Thyroid gland (tissue), 4 donors: ENCODE data around the gene TVP23B. TPM values are rescaled to one million over a fixed set of nuclear protein-coding genes. Genes with fewer than 3 reads are reported as not detected.
"Not testable (repeated sequence)": the region's sequence is repeated elsewhere in the genome, so short reads cannot be mapped to it uniquely, and the experiment has no call there.

Experiments
- DNase-seq, 2 donors: peaks; one replicate each; pipeline ENCODE4 v3.0.0-alpha.2; 2019
- H3K27ac ChIP-seq, 3 donors: fragments of 200-600 bp; sonication (generic); 1 replicate in 2 of 3; 2 replicates in 1 of 3; pipeline ENCODE4 v1.5.1; 2016 to 2019; ENCODE audit warnings: mild to moderate bottlenecking in 1 of 3, moderate library complexity in 1 of 3
- H3K27me3 ChIP-seq: fragments of 200-600 bp; sonication (generic); one replicate; pipeline ENCODE4 v1.5.1; 2019
- H3K36me3 ChIP-seq, 2 donors: fragments of 200-600 bp; sonication (generic); one replicate each; pipeline ENCODE4 v1.5.1; 2016 to 2019
- H3K4me1 ChIP-seq, 2 donors: fragments of 200-600 bp; sonication (generic); one replicate each; pipeline ENCODE4 v1.5.1; 2017 to 2019
- H3K4me3 ChIP-seq, 3 donors: fragments of 200-600 bp; sonication (generic); replicated peaks in 1 of 3; 1 replicate in 2 of 3; 2 replicates in 1 of 3; pipeline ENCODE4 v1.5.1; 2016; ENCODE audit warnings: mild to moderate bottlenecking in 1 of 3
- H3K9me3 ChIP-seq: fragments of 200-600 bp; sonication (generic); one replicate; pipeline ENCODE4 v1.5.1; 2017
- POLR2A ChIP-seq, 2 donors: fragments of 450-650 bp; IDR thresholded peaks; one replicate each; pipeline ENCODE4 v1.6.1; 2017; ENCODE audit warnings: antibody characterized with exemption in 2 of 2, mild to moderate bottlenecking in 2 of 2, moderate library complexity in 1 of 2
- WGBS, 2 donors: methylation state at CpG; one replicate each; pipeline ENCODE4 v1.1.5; 2017; 5-methylcytosine and 5-hydroxymethylcytosine counted together
- intact Hi-C: fragments of 100-400 bp; cut with DNase I; formaldehyde crosslinking; loops from one replicate; pipeline ENCODE4 v1.15.1; 2023
- total RNA-seq, 4 donors: library from RNA; depleted of rRNA; stranded (reverse); fragments of >200 nt; gene quantifications; one replicate each; pipeline ENCODE4 v1.2.3, GENCODE V29; 2016
- TF ChIP-seq, protein P1 (sequence below), 6 experiments: fragments of 200-600 bp in 3 of 6; fragments of 450-650 bp in 3 of 6; sonication (generic) in 3 of 6; IDR thresholded peaks; one replicate each; pipeline ENCODE4 v1.5.1; 2016 to 2019; ENCODE audit warnings: antibody characterized with exemption in 6 of 6, mild to moderate bottlenecking in 2 of 6, inconsistent platforms in 1 of 6, moderate library complexity in 1 of 6

Gene TVP23B
- total RNA-seq, 4 donors from 2014 or later: 58.9 to 85.1 (median 68.3) TPM

DNA sequence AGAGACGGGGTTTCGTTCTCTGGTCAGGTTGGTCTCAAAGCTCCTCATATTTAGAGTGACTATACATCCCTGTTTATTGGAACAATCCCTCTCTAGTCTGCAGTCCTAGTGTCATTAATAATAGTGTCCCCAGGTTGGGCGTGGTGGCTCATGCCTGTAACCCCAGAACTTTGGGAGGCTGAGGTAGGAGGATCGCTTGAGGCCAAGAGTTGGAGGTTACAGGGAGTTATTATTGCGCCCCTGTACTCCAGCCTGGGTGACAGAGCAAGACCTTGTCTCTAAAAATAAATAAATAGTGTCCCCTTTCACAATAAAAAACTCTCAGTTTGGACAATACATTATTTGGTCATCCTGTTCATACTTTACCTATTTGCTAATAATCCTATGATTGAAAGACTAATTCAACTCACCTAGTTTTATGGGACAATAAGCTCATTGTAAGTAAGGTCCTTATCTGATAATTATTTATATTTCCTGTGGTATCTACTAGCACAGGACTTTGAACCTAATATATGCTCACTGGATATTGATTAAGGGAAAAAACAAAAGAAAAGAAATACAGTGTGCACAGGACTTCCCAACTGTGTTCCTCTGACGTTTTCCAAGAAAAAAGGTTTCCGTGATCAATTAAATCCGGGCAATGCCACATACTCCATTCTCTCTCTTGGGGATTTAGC lies 23.5 kb upstream of the TVP23B start:
- WGBS, 2 donors: 92 to 94% methylated on average over 8 of the region's 8 CpGs
- H3K27ac ChIP-seq, H3K4me1 ChIP-seq, H3K9me3 ChIP-seq, intact Hi-C loops, H3K27me3 ChIP-seq, H3K36me3 ChIP-seq, DNase-seq, H3K4me3 ChIP-seq: not testable (repeated sequence)

DNA sequence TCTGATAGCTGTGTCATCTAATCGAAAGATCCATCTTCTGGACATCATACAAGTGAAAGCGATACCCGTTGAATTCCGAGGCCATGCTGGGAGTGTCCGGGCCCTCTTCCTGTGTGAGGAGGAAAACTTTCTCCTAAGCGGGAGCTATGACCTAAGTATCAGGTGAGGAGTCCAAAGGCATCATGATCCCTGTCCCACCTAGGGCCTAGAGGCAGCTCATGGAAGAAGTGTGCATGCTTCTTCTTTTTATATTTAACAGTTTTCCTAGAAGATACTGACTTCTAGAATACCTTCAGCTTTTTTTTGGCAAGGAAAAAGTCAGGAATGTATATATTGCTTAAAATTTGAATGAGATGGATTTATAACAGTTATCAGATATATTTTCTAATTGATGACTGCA lies 22.6 kb upstream of the TVP23B start:
- H3K36me3 ChIP-seq, H3K27ac ChIP-seq, DNase-seq, H3K4me3 ChIP-seq, intact Hi-C loops, H3K4me1 ChIP-seq, H3K9me3 ChIP-seq, H3K27me3 ChIP-seq: not testable (repeated sequence)
- 100% methylated on average over 1 of the region's 6 CpGs; no CpG with 5 or more reads in 1 of the 2 donors for WGBS, 2 donors

DNA sequence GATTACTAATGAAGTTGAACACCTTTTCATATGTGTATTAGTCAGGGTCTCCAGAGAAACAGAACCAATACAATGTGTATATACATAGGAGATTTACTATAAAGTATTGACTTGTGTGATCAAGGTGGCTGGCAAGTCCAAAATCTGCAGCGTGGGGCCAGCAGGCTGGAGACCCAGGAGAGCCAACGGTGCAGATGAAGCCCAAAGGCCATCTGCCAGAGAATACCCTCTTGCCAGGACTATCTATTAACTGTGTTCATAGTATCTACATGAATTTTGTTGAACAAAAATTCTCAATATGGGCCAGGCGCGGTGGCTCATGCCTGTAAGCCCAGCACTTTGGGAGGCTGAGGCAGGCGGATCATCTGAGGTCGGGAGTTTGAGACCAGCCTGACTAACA lies 20.8 kb upstream of the TVP23B start:
- 92 to 97% methylated on average over 6 of the region's 6 CpGs for WGBS, 2 donors
- H3K27ac ChIP-seq, H3K4me3 ChIP-seq, H3K27me3 ChIP-seq, H3K9me3 ChIP-seq, DNase-seq, H3K36me3 ChIP-seq, intact Hi-C loops, H3K4me1 ChIP-seq: not testable (repeated sequence)

DNA sequence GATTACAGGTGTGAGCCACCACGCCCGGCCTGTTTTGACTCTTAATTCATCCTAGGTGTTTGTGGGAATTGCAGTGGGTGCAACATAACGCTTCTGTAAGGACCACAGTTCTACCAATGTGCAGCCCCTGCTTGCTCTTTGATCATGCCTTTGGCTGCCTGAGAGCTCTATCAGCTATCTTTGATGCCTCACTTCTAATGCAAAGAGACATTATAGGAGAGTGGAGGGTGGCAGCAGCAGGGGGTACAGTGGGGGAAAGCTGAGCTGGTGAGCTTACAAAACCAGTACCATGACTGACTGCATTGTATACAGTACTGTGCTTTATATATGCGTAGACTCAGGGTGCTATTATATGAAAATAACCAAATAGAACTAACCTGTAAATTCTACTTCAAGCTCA lies 10.4 kb upstream of the TVP23B start:
- H3K4me3 ChIP-seq, intact Hi-C loops: not testable (repeated sequence)
- WGBS, 2 donors: 90 to 96% methylated on average over 3 of the region's 4 CpGs

DNA sequence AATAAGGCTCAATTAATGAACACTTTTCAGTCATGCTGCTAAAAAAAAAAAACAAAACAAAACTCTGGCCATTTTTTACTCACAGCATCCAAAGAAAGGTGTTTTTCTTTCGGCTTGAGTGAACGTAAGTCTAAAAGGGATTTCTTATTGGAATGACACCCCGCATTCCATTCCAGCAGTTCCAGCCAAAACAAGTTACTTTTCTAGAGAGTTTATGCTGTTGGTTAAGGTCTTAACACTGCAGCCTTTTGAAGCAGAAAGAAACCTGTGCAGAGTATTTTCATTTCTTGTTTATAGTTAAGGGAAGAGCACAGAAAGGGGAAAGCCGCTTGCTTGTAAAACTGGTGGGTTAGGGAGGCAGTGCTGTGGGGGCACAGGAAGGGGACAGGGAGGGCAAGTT lies 9.9 kb upstream of the TVP23B start:
- H3K4me3 ChIP-seq, H3K36me3 ChIP-seq, intact Hi-C loops, H3K27me3 ChIP-seq, H3K9me3 ChIP-seq, DNase-seq: not testable (repeated sequence)
- H3K27ac ChIP-seq: peak overlapping the region; percentile 88 to 99 (median 93)
- 21 to 26% methylated on average over 4 of the region's 4 CpGs for WGBS, 2 donors
- H3K4me1 ChIP-seq: peaks cover 9 to 16% of the 10 kb centered on the region in 2 donors

More for the DNA sequence above, 10.4 kb upstream of the TVP23B start:
- not testable (repeated sequence) for H3K36me3 ChIP-seq, DNase-seq, H3K27me3 ChIP-seq, H3K9me3 ChIP-seq
- Histone ChIP-seq H3K4me1 (peaks cover 9 to 16% of the 10 kb centered on the region in 2 donors), H3K27ac (peak overlapping the region; percentile 64 to 93 (median 88))

DNA sequence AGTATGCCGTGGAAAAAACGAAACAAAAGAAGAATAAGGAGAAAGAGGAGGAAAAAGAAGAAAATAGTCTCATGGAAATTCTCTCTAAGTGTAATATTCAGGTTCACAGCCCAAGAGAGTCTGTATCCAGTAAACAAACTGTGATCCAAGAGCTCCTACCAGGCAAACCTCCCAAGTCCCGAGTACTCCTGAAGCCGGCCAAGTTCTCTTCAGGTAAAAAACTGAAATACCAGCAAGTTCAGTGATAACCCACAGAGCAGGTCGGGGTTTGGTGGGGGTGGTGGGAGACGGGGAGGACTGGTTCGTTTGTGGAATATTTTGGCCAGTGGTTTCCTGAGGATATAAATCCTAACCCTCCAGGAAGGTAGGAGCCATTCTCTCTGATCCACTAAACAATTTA lies 8.5 kb upstream of the TVP23B start:
- 20 to 38% methylated on average over 7 of the region's 7 CpGs for WGBS, 2 donors
- Histone ChIP-seq H3K27ac (peak overlapping the region; percentile 88 to 99 (median 93)), H3K4me1 (peaks cover 9 to 16% of the 10 kb centered on the region in 2 donors), H3K36me3 (no peaks in the 10 kb centered on the region), H3K27me3 (no peaks in the 10 kb centered on the region), H3K9me3 (no peaks in the 10 kb centered on the region), H3K4me3 (no peak overlapping the region)
- TF ChIP-seq POLR2A (IDR thresholded peaks at IDR 0.05): peak in 1 of 2 donors; percentile 34
- TF ChIP-seq, protein P1, sequence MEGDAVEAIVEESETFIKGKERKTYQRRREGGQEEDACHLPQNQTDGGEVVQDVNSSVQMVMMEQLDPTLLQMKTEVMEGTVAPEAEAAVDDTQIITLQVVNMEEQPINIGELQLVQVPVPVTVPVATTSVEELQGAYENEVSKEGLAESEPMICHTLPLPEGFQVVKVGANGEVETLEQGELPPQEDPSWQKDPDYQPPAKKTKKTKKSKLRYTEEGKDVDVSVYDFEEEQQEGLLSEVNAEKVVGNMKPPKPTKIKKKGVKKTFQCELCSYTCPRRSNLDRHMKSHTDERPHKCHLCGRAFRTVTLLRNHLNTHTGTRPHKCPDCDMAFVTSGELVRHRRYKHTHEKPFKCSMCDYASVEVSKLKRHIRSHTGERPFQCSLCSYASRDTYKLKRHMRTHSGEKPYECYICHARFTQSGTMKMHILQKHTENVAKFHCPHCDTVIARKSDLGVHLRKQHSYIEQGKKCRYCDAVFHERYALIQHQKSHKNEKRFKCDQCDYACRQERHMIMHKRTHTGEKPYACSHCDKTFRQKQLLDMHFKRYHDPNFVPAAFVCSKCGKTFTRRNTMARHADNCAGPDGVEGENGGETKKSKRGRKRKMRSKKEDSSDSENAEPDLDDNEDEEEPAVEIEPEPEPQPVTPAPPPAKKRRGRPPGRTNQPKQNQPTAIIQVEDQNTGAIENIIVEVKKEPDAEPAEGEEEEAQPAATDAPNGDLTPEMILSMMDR (IDR thresholded peaks at IDR 0.05): no peak
- intact Hi-C loops: no loop called here
- peak; percentile 62 to 72 for DNase-seq

DNA sequence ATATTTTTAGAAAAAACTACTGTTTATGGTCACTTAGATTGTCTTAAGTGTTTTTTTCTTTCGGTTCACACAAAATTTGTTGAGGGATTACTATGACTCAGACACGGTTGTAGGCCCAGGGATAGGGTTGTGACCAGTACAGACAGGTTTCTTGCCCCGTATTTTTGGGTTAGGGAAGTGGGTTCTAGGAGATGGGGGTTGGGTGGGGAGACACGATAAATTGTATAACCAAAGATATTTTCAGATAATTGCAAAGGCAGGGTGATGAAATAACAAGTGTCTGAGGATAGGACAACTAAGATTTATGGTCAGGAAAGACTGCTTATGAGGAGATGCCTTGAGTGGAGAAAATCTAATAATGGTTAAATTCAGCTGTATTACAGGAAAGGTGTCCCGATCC lies 822 bp downstream of the TVP23B start:
- no CpG with 5 or more reads among the region's 5 CpGs for WGBS, 2 donors
- H3K27ac ChIP-seq, H3K36me3 ChIP-seq, H3K9me3 ChIP-seq, DNase-seq, H3K27me3 ChIP-seq, intact Hi-C loops: not testable (repeated sequence)
- Histone ChIP-seq H3K4me1 (peaks cover 9 to 16% of the 10 kb centered on the region in 2 donors), H3K4me3 (peak overlapping the region in 1 of 3 donors; percentile 48)

DNA sequence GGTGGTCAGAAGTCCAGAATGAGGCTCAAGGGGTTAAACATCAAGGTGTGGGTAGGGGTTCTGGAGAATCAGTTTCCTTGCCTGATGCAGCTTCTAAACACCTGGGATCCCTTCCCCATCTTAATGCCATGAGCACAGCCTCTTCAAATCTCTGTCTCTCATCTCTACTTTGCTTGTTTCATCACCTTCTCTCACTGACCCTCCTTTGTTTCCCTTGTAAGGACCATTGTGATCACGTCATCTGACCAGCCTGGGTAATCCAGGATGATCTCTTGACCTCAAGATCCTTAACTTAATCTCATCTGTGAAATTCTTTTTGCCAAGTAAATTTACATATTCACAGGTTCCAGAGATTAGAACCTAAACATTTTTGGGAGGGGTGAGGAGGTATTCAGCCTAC lies 5.0 kb downstream of the TVP23B start:
- H3K9me3 ChIP-seq, H3K4me3 ChIP-seq, H3K27ac ChIP-seq, H3K27me3 ChIP-seq, DNase-seq, H3K36me3 ChIP-seq, intact Hi-C loops: not testable (repeated sequence)
- peaks cover 9 to 16% of the 10 kb centered on the region in 2 donors for H3K4me1 ChIP-seq
- 92 to 93% methylated on average over 1 of the region's 1 CpG for WGBS, 2 donors

DNA sequence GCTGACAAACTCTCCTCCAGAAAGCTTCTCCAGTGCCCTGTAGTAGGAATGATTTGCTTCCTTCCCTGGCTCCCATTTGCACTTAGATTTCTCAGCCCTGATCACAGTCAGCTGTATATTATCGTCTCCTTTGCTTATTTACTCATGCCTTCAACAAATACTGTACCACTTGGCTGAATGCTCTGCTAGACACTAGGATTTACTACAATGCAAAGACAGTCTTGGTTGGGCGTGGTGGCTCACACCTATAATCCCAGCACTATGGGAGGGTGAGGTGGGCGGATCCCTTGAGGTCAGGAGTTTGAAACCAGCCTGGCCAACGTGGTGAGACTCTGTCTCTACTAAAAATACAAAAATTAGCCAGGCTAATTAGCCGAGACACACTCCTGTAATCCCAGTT lies 5.9 kb downstream of the TVP23B start:
- 75 to 94% methylated on average over 2 to 4 of the region's 5 CpGs for WGBS, 2 donors
- DNase-seq, H3K27me3 ChIP-seq, H3K27ac ChIP-seq, H3K9me3 ChIP-seq, H3K36me3 ChIP-seq, H3K4me3 ChIP-seq, intact Hi-C loops: not testable (repeated sequence)
- H3K4me1 ChIP-seq: peaks cover 9 to 16% of the 10 kb centered on the region in 2 donors

DNA sequence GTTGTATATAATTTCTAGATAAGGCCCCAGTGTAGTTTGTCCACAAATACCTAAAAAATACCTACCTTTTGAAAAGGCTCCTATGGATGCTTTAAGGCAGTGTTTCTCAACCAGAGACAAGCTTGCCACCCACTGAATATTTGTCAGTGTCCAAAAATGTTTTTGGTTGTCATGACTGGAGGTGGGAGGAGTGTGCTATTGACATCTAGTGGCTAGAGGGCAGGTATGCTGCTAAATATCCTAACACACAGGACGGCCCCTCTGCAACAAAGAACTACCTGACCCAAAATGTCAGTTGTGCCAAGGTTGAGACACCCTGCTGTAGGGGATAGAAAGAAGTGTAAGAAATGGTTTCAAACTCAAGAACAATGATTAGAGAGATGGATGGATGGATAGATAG lies 10.4 kb downstream of the TVP23B start:
- H3K27ac ChIP-seq, H3K9me3 ChIP-seq, H3K36me3 ChIP-seq, H3K4me1 ChIP-seq, DNase-seq, H3K27me3 ChIP-seq, H3K4me3 ChIP-seq, intact Hi-C loops: not testable (repeated sequence)
- WGBS, 2 donors: 39 to 60% methylated on average over 1 of the region's 1 CpG

DNA sequence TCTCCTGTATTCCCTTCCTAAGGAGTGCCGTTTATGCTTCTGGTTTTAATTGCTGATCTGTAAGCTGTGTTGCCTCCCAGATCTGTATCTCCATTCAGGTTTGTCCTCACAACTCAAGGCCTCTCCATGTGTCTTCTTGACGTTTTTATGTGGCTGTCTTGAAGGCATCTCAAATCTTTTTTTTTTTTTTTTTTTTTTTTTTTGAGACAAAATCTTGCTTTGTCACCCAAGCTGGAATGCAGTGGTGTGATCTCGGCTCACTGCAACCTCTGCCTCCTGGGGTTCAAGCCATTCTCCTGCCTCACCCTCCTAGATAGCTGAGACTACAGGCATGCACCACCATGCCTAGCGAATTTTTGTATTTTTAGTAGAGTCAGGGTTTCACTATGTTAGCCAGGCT lies 13.9 kb downstream of the TVP23B start:
- H3K9me3 ChIP-seq, H3K27me3 ChIP-seq, H3K27ac ChIP-seq, DNase-seq, H3K4me1 ChIP-seq, H3K4me3 ChIP-seq, H3K36me3 ChIP-seq, intact Hi-C loops: not testable (repeated sequence)
- WGBS, 2 donors: 74% methylated on average over 4 of the region's 4 CpGs

DNA sequence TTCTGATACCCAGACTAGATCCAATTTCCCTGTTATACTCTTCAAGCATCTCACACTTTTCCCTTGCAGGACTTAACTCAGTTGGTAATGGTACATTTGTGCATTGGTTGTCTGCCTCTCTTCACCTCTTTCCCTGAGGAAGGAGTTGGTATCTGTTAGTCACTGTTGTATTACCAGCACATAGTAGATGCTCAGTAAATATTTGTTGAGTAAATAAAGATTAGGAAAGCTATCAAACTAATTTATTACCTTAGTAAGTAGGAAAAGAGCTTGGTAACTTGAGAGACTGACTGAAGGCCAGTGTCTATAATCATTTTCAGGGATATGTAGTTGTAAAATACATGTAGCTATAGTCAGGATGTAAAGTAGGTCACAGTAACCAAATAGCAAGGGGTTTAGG lies 15.9 kb downstream of the TVP23B start:
- intact Hi-C loops, H3K27ac ChIP-seq, DNase-seq, H3K27me3 ChIP-seq, H3K9me3 ChIP-seq, H3K4me1 ChIP-seq, H3K4me3 ChIP-seq: not testable (repeated sequence)
- H3K36me3 ChIP-seq: peaks cover 7 to 11% of the 10 kb centered on the region in 2 donors
